Transverse colon (tissue), 3 donors: Measurements from ENCODE around the gene FBXW9.

Experiments
- CTCF ChIP-seq, 5 experiments: fragments of 200-600 bp in 3 of 5; fragments of 450-650 bp in 2 of 5; sonication (generic) in 3 of 5; IDR thresholded peaks; 1 replicate in 2 of 5; 2 replicates in 3 of 5; pipeline ENCODE4 v1.5.1; 2016 to 2017; ENCODE audit warnings: antibody characterized with exemption in 5 of 5, inconsistent platforms in 3 of 5, mild to moderate bottlenecking in 2 of 5, moderate library complexity in 1 of 5
- POLR2A ChIP-seq: fragments of 450-650 bp; IDR thresholded peaks from one replicate; pipeline ENCODE4 v1.6.1; 2016; ENCODE audit warnings: antibody characterized with exemption, mild to moderate bottlenecking, moderate library complexity

GRCh38 chr19:12665281-12665573, 31.2 kb downstream of the FBXW9 start:
- no peak for TF ChIP-seq POLR2A
- TF ChIP-seq CTCF (IDR thresholded peaks at IDR 0.05): no peak
